Skeletal muscle tissue (tissue), 4 donors: ENCODE measurements around the gene SUSD5. TPM values are rescaled to one million over a fixed set of nuclear protein-coding genes. Genes with fewer than 3 reads are reported as not detected.
"Not testable (repeated sequence)": the region's sequence is repeated elsewhere in the genome, so short reads cannot be mapped to it uniquely, and the experiment has no call there.

Source experiments
- H3K27ac ChIP-seq: one replicate; pipeline ENCODE4 v1.7.0; 2013; ENCODE audit warnings: mild to moderate bottlenecking, low read depth, low read length, inconsistent platforms
- H3K27me3 ChIP-seq, 3 donors: one replicate each; pipeline ENCODE4 v1.7.0; 2013; ENCODE audit warnings: low read length in 3 of 3; ENCODE audit not compliant: control insufficient read depth in 3 of 3, insufficient read depth in 3 of 3
- H3K36me3 ChIP-seq, 3 donors: one replicate each; pipeline ENCODE4 v1.7.0; 2013; ENCODE audit warnings: low read length in 3 of 3; ENCODE audit not compliant: control insufficient read depth in 3 of 3, insufficient read depth in 3 of 3
- H3K4me1 ChIP-seq, 3 donors: one replicate each; pipeline ENCODE4 v1.7.0; 2013; ENCODE audit warnings: low read length in 3 of 3, mild to moderate bottlenecking in 3 of 3; ENCODE audit not compliant: control insufficient read depth in 3 of 3, insufficient read depth in 3 of 3
- H3K4me3 ChIP-seq, 3 donors: one replicate each; pipeline ENCODE4 v1.7.0; 2013; ENCODE audit warnings: low read length in 3 of 3
- H3K9ac ChIP-seq, 3 donors: one replicate each; pipeline ENCODE4 v1.7.0; 2013; ENCODE audit warnings: low read length in 3 of 3, mild to moderate bottlenecking in 3 of 3, moderate library complexity in 2 of 3, low read depth in 1 of 3
- H3K9me3 ChIP-seq, 3 donors: one replicate each; pipeline ENCODE4 v1.7.0; 2013; ENCODE audit warnings: low read length in 3 of 3; ENCODE audit not compliant: control insufficient read depth in 3 of 3
- total RNA-seq: library from RNA; depleted of rRNA; stranded (reverse); fragments of >200 nt; gene quantifications from one replicate; pipeline ENCODE4 v1.2.3, GENCODE V29; 2014
- donor health status: Osteomylitis.

The SUSD5 gene
- total RNA-seq, 1 donor from 2014 or later = 2.6 TPM

GRCh38 chr3:33162621-33163020, 56.0 kb downstream of the SUSD5 start:
- not testable (repeated sequence) for H3K36me3 ChIP-seq, H3K9ac ChIP-seq, H3K4me3 ChIP-seq, H3K9me3 ChIP-seq, H3K27me3 ChIP-seq, H3K4me1 ChIP-seq, H3K27ac ChIP-seq

- no peak overlapping the region for H3K4me3 ChIP-seq
- no peaks in the 10 kb centered on the region for H3K36me3 ChIP-seq
- H3K27me3 ChIP-seq = no peaks in the 10 kb centered on the region
- no peaks in the 10 kb centered on the region for H3K9me3 ChIP-seq
- no peak overlapping the region for H3K27ac ChIP-seq
- H3K9ac ChIP-seq = no peak overlapping the region
- no peaks in the 10 kb centered on the region for H3K4me1 ChIP-seq
These were observed 58.6 kb downstream of the SUSD5 start for GRCh38 chr3:33159981-33160380.

- H3K27me3 ChIP-seq = no peaks in the 10 kb centered on the region
These were observed 59.4 kb downstream of the SUSD5 start for GRCh38 chr3:33159234-33159633.

GRCh38 chr3:33155301-33155700, 63.3 kb downstream of the SUSD5 start:
- Histone ChIP-seq H3K27me3 (peaks cover 0 to 5% (median 0%) of the 10 kb centered on the region in 3 donors), H3K4me1 (no peaks in the 10 kb centered on the region), H3K4me3 (no peak overlapping the region)

More at GRCh38 chr3:33159234-33159633, 59.4 kb downstream of the SUSD5 start:
- no peak overlapping the region for H3K27ac ChIP-seq
- no peak overlapping the region for H3K4me3 ChIP-seq
- no peaks in the 10 kb centered on the region for H3K9me3 ChIP-seq
- no peak overlapping the region for H3K9ac ChIP-seq
- H3K4me1 ChIP-seq = no peaks in the 10 kb centered on the region
- no peaks in the 10 kb centered on the region for H3K36me3 ChIP-seq

DNA sequence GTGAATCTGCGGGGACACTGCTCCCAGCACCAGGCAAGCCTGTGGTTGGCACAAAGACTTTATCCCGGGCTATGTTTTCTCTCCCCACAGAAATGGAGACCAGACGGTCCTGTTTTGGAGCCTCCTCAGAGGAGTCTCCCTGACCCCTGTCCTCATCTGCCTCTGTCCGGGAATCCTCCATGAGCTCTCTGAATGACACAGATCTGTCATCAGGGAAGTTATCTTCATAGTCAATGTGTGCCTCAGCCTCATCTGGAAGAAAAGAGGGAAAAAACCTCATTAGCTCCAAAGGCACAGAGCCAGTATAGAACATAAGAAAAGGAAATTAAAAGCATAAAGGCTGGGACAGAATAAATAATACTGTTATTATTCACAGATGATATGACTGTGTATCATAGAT, 64.8 kb downstream of the SUSD5 start:
- no peaks in the 10 kb centered on the region for H3K36me3 ChIP-seq
- H3K4me3 ChIP-seq = no peak overlapping the region
- peaks cover 0 to 2% (median 0%) of the 10 kb centered on the region in 3 donors for H3K4me1 ChIP-seq
- H3K9me3 ChIP-seq = no peaks in the 10 kb centered on the region
- H3K9ac ChIP-seq = no peak overlapping the region
- H3K27ac ChIP-seq = no peak overlapping the region
- peaks cover 0 to 5% (median 0%) of the 10 kb centered on the region in 3 donors for H3K27me3 ChIP-seq

More at GRCh38 chr3:33155301-33155700, 63.3 kb downstream of the SUSD5 start:
- Histone ChIP-seq H3K9me3 (no peaks in the 10 kb centered on the region), H3K27ac (no peak overlapping the region), H3K36me3 (no peaks in the 10 kb centered on the region), H3K9ac (no peak overlapping the region)

GRCh38 chr3:33152363-33153360, 65.9 kb downstream of the SUSD5 start:
- Histone ChIP-seq H3K4me1 (peaks cover 0 to 4% (median 2%) of the 10 kb centered on the region in 3 donors), H3K27ac (no peak overlapping the region), H3K36me3 (no peaks in the 10 kb centered on the region), H3K27me3 (peaks cover 0 to 5% (median 0%) of the 10 kb centered on the region in 3 donors), H3K9me3 (no peaks in the 10 kb centered on the region), H3K9ac (no peak overlapping the region), H3K4me3 (no peak overlapping the region)

DNA sequence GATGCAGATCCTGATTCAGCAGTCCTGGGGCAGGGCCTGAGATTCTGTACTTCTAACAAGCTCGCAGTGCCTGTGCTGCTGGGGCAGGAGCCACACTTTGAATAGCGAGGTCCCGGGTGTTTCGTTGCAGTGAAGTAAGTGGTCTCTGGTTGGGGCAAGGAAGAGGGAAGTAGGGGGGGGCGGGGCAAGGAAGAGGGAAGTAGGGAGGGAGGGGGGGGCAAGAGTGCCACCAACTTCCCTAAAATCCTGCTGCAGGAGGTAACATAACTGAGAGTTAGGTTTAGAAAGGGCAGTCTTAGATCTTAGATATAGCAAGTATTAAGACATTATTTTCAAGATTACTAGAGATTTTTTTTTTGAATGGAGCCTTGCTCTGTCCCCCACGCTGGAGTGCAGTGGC, 69.3 kb downstream of the SUSD5 start:
- no peak overlapping the region for H3K27ac ChIP-seq
- H3K9ac ChIP-seq = no peak overlapping the region
- no peak overlapping the region for H3K4me3 ChIP-seq
- H3K27me3 ChIP-seq = peaks cover 0 to 5% (median 0%) of the 10 kb centered on the region in 3 donors
- H3K36me3 ChIP-seq = peaks cover 0 to 9% (median 5%) of the 10 kb centered on the region in 3 donors
- H3K9me3 ChIP-seq = no peaks in the 10 kb centered on the region
- peaks cover 7 to 19% (median 8%) of the 10 kb centered on the region in 3 donors for H3K4me1 ChIP-seq

DNA sequence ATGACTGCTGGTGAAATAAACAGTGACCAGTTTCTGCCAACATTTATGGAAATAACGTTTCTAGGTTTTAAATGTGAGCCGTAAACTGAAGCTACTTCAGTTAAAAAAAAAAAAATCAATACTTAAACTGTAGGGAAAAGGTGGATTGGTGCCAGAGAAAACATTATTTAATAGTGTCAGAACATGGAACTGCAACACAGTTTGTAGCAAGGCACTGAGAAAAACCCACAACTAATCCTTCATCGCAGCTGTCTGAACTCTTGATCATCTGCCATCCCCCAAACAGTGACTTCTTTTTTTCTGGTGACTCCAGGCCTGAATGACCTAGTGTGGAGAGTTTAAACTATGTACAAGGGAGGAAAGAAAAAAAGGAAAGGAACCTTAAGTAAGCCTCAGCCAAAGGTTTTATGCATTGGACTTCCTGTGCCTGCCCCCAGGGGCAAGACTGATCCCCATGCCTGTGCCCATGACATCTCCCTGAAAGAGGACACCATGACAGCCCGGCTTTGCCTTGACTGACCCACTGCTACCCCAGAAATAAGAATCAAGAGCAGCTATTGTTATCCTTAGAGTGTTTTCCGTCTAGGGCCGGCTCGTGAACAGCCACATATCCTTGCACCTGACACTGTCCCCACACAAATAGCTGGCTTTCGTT, 71.7 kb downstream of the SUSD5 start:
- Histone ChIP-seq H3K9ac (peak overlapping the region in 2 of 3 donors; percentile 38 to 55), H3K27me3 (no peaks in the 10 kb centered on the region), H3K4me3 (no peak overlapping the region), H3K9me3 (no peaks in the 10 kb centered on the region), H3K36me3 (peaks cover 13 to 17% (median 15%) of the 10 kb centered on the region in 3 donors), H3K4me1 (peaks cover 7 to 19% (median 8%) of the 10 kb centered on the region in 3 donors), H3K27ac (no peak overlapping the region)

- Histone ChIP-seq H3K4me3 (no peak overlapping the region), H3K36me3 (peaks cover 18 to 25% (median 18%) of the 10 kb centered on the region in 3 donors), H3K9ac (no peak overlapping the region), H3K4me1 (peaks cover 7 to 19% (median 8%) of the 10 kb centered on the region in 3 donors), H3K27ac (no peak overlapping the region), H3K27me3 (no peaks in the 10 kb centered on the region), H3K9me3 (no peaks in the 10 kb centered on the region)
These were observed 72.6 kb downstream of the SUSD5 start for GRCh38 chr3:33145901-33146580.
